Forelimb muscle (tissue), 1 donor: Measurements from ENCODE around the gene B3GNT5. TPM values are rescaled to one million over a fixed set of nuclear protein-coding genes. Genes with fewer than 3 reads are reported as not detected.
"Not testable (repeated sequence)": the region's sequence is repeated elsewhere in the genome, so short reads cannot be mapped to it uniquely, and the experiment has no call there.

ENCODE experiments used
- DNase-seq: peaks from one replicate; pipeline ENCODE4 v3.0.0-alpha.2; 2013; ENCODE audit warnings: low read depth
- polyA plus RNA-seq: library from polyadenylated mRNA; unstranded; fragments of 120-200 nt; gene quantifications from one replicate; pipeline ENCODE4 v1.2.1, GENCODE V29; 2013; ENCODE audit not compliant: insufficient read length

B3GNT5 gene
- polyA plus RNA-seq, 1 donor = 9.2 TPM

- not testable (repeated sequence) for DNase-seq
These were observed 22.8 kb upstream of the B3GNT5 start for GRCh38 chr3:183230251-183230650.

DNA sequence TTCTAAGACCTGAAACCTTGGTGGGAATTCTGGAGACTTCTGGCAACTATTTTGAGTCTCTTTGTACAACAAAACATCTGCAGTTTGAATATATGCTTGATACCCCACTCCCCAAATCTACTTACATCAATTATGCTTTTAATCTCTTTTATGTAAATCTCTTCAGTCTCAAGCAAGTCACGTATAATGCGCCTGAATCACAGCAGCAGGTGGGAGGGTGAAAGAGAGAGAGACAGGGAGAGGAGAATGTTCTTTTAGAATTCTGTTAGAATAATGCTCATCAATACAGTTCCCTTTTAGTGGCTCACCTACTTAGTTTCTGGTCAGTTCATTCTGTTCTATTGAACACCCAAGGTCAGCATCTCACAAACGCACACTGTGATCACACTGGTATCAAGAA, 22.2 kb upstream of the B3GNT5 start:
- no peak for DNase-seq

- DNase-seq = no peak
These were observed 19.1 kb upstream of the B3GNT5 start for GRCh38 chr3:183233966-183234365.

GRCh38 chr3:183239046-183239445, 14.0 kb upstream of the B3GNT5 start:
- DNase-seq = no peak

- DNase-seq = no peak
These were observed 10.6 kb upstream of the B3GNT5 start for GRCh38 chr3:183242431-183242830.

- no peak for DNase-seq
These were observed 8.8 kb upstream of the B3GNT5 start for GRCh38 chr3:183244219-183244618.

- DNase-seq = no peak
These were observed 8.0 kb upstream of the B3GNT5 start for GRCh38 chr3:183244981-183245476.

DNA sequence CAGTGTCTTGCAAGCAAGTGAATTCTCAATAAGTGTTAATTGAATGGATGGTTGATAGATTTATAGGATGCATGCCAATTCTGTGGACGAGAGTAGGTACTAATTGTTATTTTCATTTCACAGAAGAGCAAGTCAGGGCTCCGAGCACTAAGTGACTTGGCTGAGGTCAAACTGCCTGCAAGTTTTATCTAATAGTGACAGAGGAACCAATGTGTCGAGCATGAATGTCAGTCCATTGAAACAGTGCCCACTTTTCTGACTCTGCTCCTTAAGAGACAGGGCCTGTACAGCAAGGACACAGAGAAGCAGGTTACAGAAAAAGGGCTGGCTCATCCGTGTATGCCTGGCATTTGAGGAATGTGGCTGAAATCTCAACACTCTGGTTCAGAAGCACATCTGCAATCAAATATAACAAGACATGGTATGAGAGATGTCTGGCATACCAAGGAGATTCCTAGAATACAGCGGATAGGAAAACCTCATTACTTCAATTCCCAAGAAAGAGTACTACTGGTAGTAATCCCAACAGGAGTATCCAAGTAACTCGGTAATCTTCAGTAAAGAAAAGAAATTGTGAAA, 6.0 kb upstream of the B3GNT5 start:
- no peak for DNase-seq

DNA sequence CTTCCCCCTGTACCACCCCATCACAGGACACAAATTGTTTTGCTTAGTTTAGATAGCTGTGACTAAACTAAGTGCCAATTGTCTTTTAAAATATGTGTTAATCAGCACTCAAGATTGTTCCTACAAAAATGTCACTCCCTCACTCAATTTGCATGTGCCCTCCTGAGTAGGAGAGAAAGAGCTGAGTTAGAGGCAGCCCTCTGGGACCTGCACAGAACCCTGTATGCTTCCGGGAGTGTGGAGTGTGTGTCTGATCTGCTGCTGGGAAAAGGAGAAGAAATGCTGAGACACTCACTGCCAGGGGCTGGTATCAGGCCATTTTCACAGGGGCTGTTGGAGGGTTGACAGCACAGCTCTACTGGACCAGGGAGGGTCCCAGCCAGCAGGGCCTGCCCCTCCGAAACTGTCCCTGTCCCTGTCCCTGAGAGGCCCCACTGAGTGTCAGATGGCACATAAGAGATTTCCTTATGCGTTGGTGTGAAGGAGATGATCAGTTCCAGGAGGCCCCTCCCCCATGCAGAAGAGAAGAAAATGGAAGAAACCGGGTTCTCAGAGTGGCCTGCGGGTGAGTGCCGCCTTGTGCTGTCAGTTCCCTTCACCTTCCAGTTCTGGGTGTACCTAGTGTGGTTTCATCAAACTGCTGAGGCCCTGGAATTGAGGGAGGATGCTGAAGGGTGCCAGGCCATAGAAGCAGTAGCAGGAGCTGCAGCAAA, 3.9 kb upstream of the B3GNT5 start:
- DNase-seq = no peak

- no peak for DNase-seq
These were observed 803 bp upstream of the B3GNT5 start for GRCh38 chr3:183252118-183252782.

DNA sequence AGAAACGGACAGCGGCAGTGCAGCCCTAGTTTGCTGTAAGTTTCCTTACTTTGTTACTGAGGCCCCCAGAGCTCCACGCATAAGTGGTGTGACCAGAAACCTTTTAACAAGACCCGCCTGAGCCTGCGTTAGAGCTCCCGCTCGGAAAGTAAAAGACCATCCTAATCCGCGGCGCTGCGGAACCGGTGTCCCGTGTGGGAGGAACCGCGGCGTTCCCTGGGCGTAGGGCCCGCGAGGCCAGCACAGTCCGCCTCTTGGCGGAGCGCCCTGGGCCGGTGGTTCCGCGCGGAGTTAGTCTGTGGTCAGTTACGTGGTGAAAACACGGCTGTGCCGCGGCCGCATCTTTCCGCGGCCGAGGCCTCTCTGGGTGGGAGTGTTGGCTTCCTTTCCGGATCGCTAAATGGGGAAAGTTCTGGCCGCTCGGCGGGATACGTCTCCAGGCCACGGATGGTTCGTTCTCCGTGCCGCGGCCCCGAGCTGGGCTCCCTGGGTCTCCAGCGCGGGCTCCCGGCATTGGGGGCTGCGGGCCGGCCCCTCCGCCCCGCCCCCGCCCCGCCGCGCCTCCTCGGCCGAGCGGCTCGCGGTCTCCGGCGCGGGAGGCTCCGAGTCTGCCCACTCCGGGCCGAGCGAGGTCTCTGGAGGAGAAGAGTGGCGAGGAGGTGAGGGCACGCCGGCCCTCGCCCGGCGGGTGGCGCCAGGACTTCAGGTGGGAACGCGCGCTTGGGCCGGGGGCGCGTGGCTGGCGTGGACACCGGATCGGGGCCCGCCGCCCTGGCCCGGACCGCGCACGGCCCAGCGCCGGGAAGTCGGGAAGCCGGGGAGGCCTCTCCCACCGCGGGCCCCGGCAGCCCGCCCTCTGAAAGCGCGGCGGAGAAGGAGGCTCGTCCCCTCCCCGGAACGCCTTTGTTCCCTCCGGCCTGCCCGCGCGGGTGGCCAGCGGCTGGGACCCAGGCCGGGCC, 754 bp downstream of the B3GNT5 start:
- DNase-seq = no peak

GRCh38 chr3:183254487-183255347, 1.7 kb downstream of the B3GNT5 start:
- no peak for DNase-seq

DNA sequence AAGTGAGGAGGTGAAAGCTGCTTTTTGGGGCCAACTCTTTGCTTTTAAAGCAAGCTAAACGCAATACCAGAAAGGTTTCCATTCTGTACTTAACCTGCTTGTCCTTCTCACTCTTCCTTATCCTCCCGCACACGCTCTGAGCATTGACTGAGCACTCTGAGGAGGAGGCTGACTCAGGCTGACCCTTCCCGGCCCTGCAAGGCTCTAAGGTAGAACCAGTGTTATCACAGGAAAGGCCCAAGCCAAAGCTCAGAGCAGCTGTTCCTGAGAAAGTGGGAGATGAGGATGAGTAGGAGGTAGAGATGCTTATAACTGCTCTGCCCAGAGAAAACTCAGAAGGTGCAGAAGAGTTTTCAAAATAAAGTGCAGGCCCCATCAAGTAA, 2.3 kb downstream of the B3GNT5 start:
- DNase-seq = no peak

DNA sequence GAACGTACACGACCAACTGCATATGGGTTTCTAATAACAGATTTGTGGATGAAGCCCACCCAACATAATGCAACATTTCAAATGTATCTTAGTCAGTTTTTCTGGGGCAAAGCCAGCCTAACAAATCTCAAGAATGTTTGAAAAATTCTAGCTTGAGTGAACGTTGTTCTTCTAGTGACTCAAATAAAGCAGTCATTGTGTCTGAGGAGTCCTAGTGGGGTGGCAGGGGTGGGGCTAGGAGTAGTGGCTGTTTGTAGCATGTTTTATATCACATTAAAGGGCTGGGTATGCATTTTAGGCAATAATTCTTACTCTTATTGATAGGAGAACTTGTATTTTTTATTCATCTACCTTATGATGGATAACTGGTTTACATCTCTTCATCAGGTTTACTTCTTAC, 6.0 kb downstream of the B3GNT5 start:
- no peak for DNase-seq

- no peak for DNase-seq
These were observed 6.6 kb downstream of the B3GNT5 start for GRCh38 chr3:183259621-183260020.

GRCh38 chr3:183260167-183260904, 7.3 kb downstream of the B3GNT5 start:
- no peak for DNase-seq

GRCh38 chr3:183261151-183261724, 8.2 kb downstream of the B3GNT5 start:
- no peak for DNase-seq

DNA sequence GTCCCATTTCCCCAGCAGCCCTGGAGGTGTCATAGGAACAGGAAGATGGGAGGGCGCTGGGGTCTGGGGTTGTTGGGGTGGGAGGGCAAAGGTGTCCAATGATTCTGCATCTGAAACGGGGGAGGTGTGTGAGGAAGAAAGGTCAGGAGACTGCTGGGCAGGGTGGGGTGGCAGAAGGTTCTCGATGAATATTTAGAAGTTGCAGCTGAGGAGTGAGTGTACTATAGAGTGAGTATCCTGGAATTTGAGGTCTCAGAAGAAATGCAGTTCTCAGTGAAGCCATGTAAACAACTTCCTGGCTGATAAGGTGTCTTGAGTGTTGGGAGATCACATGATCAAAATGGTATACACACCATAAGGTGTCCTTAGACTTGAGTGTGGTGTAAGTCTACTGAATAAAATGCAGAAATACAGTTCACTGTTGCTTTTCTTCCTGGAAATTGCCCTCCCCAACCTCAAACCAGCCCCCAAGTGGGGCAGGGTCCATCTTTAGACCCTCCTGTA, 9.9 kb downstream of the B3GNT5 start:
- no peak for DNase-seq

GRCh38 chr3:183264268-183264667, 11.2 kb downstream of the B3GNT5 start:
- DNase-seq = no peak
